ENCODE data around the gene VIL1.

- TF ChIP-seq EZH2 (IDR thresholded peaks at IDR 0.05; ENCODE audit: low read length, missing control alignments): no peak
- no peak for TF ChIP-seq CTCF (conservative IDR thresholded peaks at IDR 0.05 in 1 of 2, IDR thresholded peaks at IDR 0.05 in 1 of 2; ENCODE audit: low read depth in 1 of 2, low read length in 2 of 2)
These were observed 37.0 kb upstream of the VIL1 start, which contains the start of gene SLC11A1 for GRCh38 chr2:218381916-218382366.
